Suprapubic skin (tissue), 3 donors: ENCODE measurements around the gene ACP4.

Experiments used
- CTCF ChIP-seq, 2 donors: fragments of 200-600 bp in 1 of 2; fragments of 450-650 bp in 1 of 2; sonication (generic) in 1 of 2; IDR thresholded peaks; one replicate each; pipeline ENCODE4 v1.5.1; 2016 to 2019; ENCODE audit warnings: antibody characterized with exemption in 2 of 2, mild to moderate bottlenecking in 1 of 2, moderate library complexity in 1 of 2
- EP300 ChIP-seq: sonication (generic); formaldehyde crosslinking; IDR thresholded peaks from one replicate; pipeline ENCODE4 v1.6.1; 2017; ENCODE audit warnings: antibody characterized with exemption
- POLR2A ChIP-seq, 2 donors: fragments of 450-650 bp; IDR thresholded peaks; one replicate each; pipeline ENCODE4 v1.6.1; 2017; ENCODE audit warnings: antibody characterized with exemption in 2 of 2, mild to moderate bottlenecking in 2 of 2, moderate library complexity in 2 of 2

- TF ChIP-seq POLR2A (IDR thresholded peaks at IDR 0.05) (no peak), CTCF (IDR thresholded peaks at IDR 0.05) (no peak), EP300 (no peak)
Measured at GRCh38 chr19:50772476-50772875, 17.7 kb upstream of the ACP4 start.
